HEK293T (cell line): ENCODE results near the gene ABCB1.

Experiments
- CTCF ChIA-PET: fragments of 350-600 bp; formaldehyde crosslinking; extraction: SDS; loops from one replicate; lab custom pipeline; 2021; ENCODE audit warnings: antibody characterized with exemption, inconsistent platforms; lab: Yijun Ruan, JAX
- POLR2A ChIA-PET: fragments of 350-600 bp; formaldehyde crosslinking; extraction: SDS; loops from one replicate; lab custom pipeline; 2020; ENCODE audit warnings: antibody characterized with exemption, inconsistent platforms; lab: Yijun Ruan, JAX
- DNase-seq: peaks from one replicate; pipeline ENCODE4 v3.0.0; 2012; ENCODE audit warnings: mixed read lengths; ENCODE audit errors: extremely low spot score
- ARNT ChIP-seq: fragments of 450-650 bp; IDR thresholded peaks from 2 replicates; pipeline ENCODE4 v1.6.1; 2017; ENCODE audit warnings: mild to moderate bottlenecking
- BHLHE40 ChIP-seq: fragments of 450-650 bp; IDR thresholded peaks from 2 replicates; pipeline ENCODE4 v1.6.1; 2016; ENCODE audit warnings: mild to moderate bottlenecking, moderate library complexity, borderline replicate concordance
- CTBP1 ChIP-seq: fragments of 450-650 bp; IDR thresholded peaks from 2 replicates; pipeline ENCODE4 v1.6.1; 2016; ENCODE audit warnings: borderline replicate concordance
- ELF4 ChIP-seq: fragments of 450-650 bp; IDR thresholded peaks from 2 replicates; pipeline ENCODE4 v1.6.1; 2017; ENCODE audit warnings: antibody characterized with exemption
- FOXA1 ChIP-seq: fragments of 450-650 bp; IDR thresholded peaks from 2 replicates; pipeline ENCODE4 v1.6.1; 2016; ENCODE audit warnings: mild to moderate bottlenecking
- FOXK2 ChIP-seq: fragments of 450-650 bp; IDR thresholded peaks from 2 replicates; pipeline ENCODE4 v1.6.1; 2016; ENCODE audit warnings: mild to moderate bottlenecking
- FOXM1 ChIP-seq: fragments of 450-650 bp; IDR thresholded peaks from 2 replicates; pipeline ENCODE4 v1.6.1; 2017; ENCODE audit warnings: mild to moderate bottlenecking, borderline replicate concordance
- HDGF ChIP-seq: fragments of 450-650 bp; IDR thresholded peaks from 2 replicates; pipeline ENCODE4 v1.6.1; 2017; ENCODE audit warnings: antibody characterized with exemption, borderline replicate concordance
- L3MBTL2 ChIP-seq: fragments of 450-650 bp; conservative IDR thresholded peaks from 2 replicates; pipeline ENCODE4 v1.6.1; 2016; ENCODE audit warnings: mild to moderate bottlenecking
- LEF1 ChIP-seq: fragments of 450-650 bp; IDR thresholded peaks from 2 replicates; pipeline ENCODE4 v1.6.1; 2017; ENCODE audit warnings: mild to moderate bottlenecking, borderline replicate concordance
- NFRKB ChIP-seq: fragments of 450-650 bp; IDR thresholded peaks from 2 replicates; pipeline ENCODE4 v1.6.1; 2016; ENCODE audit warnings: mild to moderate bottlenecking, moderate library complexity
- SP1 ChIP-seq: fragments of 450-650 bp; IDR thresholded peaks from 2 replicates; pipeline ENCODE4 v1.6.1; 2017
- SUZ12 ChIP-seq: fragments of 450-650 bp; IDR thresholded peaks from 2 replicates; pipeline ENCODE4 v1.6.1; 2016; ENCODE audit warnings: mild to moderate bottlenecking
- TARDBP ChIP-seq: fragments of 450-650 bp; IDR thresholded peaks from 2 replicates; pipeline ENCODE4 v1.6.1; 2016
- ZNF384 ChIP-seq: fragments of 450-650 bp; IDR thresholded peaks from 2 replicates; pipeline ENCODE4 v1.6.1; 2016
- TF ChIP-seq, protein P1 (sequence below): fragments of 450-650 bp; IDR thresholded peaks from 2 replicates; pipeline ENCODE4 v1.6.1; 2016

ABCB1 gene

DNA sequence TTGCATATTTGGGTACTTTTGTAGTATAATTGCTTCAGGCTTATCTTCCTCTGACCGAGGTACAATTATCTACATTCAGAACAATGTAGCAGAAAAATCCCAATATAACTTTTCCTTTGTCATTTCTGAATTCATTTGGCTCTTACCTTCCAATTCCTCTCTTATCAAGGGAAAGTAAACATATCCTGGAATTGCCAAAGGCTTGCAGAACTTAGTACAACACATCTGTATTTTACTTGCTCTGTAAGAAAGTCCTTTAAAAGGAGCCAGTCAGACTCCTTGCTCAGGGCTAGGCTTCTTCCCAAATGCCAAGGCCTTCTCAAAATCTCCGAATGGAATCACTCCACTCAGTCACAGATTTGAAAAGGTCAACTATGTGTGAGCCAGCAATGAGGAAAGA, 81.9 kb downstream of the ABCB1 start:
- DNase-seq = no peak
- ChIA-PET CTCF (no interaction called here), POLR2A (no interaction called here)
- TF ChIP-seq SUZ12 (no peak), ELF4 (no peak)

DNA sequence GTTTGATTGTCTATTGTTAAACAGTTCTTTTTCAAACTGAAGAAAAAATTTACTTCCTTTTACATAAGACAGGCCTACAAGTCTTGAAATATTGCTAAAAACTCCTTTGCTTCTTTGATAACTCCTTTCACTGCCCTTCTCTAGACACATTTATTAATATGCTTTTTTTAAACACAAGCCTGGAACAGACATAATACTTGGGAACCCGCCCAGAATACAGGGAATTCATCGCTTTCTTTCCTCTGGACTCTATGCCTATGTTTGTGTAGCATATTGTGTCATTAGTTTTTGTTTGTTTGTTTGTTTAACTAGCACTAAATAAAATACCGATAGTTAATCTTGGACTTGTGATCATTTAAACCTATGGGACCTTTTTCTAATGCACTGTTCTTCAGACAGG, 82.8 kb downstream of the ABCB1 start:
- POLR2A ChIA-PET = no interaction called here
- DNase-seq = no peak
- CTCF ChIA-PET = no interaction called here
- TF ChIP-seq NFRKB = no peak
- TF ChIP-seq, protein P1, sequence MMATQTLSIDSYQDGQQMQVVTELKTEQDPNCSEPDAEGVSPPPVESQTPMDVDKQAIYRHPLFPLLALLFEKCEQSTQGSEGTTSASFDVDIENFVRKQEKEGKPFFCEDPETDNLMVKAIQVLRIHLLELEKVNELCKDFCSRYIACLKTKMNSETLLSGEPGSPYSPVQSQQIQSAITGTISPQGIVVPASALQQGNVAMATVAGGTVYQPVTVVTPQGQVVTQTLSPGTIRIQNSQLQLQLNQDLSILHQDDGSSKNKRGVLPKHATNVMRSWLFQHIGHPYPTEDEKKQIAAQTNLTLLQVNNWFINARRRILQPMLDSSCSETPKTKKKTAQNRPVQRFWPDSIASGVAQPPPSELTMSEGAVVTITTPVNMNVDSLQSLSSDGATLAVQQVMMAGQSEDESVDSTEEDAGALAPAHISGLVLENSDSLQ = no peak
- TF ChIP-seq BHLHE40 = no peak
- TF ChIP-seq TARDBP = no peak
- no peak for TF ChIP-seq CTBP1
- TF ChIP-seq HDGF = no peak
- no peak for TF ChIP-seq SUZ12
- TF ChIP-seq SP1 = no peak
- no peak for TF ChIP-seq ARNT
- no peak for TF ChIP-seq L3MBTL2
- TF ChIP-seq FOXK2 = no peak
- no peak for TF ChIP-seq ELF4
- no peak for TF ChIP-seq FOXA1
- TF ChIP-seq ZNF384 = no peak
- TF ChIP-seq FOXM1 = no peak
- no peak for TF ChIP-seq LEF1

DNA sequence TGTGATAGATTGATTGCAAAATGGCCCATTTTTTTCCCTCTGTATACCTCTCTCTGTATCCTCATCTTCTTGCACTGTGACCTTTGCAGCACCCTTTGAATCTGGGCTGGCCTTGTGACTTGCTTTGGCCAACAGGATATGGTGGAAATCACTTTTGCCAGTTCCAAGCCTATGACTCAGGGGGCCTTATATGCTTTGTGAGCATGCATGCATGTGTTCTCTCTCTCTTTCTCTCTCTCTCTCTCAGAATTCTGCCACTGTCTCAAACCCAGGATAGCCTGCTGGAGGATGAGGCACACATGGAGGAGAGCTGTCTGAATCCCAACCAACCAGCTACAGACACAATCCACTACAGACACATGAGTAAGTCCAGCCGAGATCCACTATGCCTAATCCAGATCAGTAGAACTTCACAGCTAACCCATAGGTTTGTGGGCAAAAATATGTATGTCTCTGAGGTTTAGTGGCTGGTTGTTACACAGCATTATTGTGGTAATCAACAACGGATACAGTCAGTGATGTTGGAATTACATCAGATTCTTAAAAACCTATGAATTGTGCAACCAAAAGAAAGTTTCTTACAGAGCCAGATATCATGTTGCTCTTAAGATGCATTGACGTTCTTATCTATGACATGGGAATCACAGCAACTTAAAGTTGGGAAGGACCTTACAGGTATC, 83.4 kb downstream of the ABCB1 start:
- ChIA-PET POLR2A (no interaction called here), CTCF (no interaction called here)
- DNase-seq = no peak
- TF ChIP-seq FOXA1 = no peak
- no peak for TF ChIP-seq FOXK2
- no peak for TF ChIP-seq CTBP1
- TF ChIP-seq, protein P1 = no peak
- no peak for TF ChIP-seq ARNT
- no peak for TF ChIP-seq ELF4
- no peak for TF ChIP-seq SUZ12
- TF ChIP-seq HDGF = no peak
- no peak for TF ChIP-seq L3MBTL2
- no peak for TF ChIP-seq BHLHE40
- no peak for TF ChIP-seq TARDBP
- no peak for TF ChIP-seq ZNF384
- no peak for TF ChIP-seq LEF1
- TF ChIP-seq FOXM1 = no peak

DNA sequence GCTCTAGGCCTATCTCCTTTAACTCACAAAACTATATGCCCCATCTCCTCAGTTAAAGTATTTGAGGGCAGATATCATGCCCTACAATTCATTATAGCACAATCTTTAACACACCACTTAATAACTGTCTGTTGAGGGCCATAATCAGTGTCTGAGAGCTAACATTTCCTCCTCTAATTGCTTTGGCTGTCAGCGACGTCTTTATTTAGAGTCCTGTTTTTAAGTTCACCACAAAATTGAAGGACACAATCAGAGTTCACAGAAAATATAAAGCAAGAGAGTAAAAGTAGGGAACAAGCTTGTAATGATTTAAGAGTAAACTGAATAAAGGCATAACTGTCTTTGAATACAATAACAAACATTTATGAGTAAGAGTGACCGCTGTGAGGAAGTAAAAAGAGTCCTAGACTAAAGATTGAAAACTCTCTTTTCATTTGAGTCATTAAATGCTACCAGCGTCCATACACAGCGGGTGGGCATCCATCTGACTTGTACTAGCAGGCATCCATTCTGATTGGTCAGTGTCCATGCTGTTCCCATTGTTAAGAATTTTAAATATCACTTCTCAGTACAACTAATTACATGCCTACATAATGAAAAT, 86.8 kb downstream of the ABCB1 start:
- DNase-seq = no peak
- TF ChIP-seq, protein P1 = peak; percentile 81
- TF ChIP-seq TARDBP (no peak), FOXA1 (no peak), HDGF (no peak)
- ChIA-PET POLR2A (no interaction called here), CTCF (no interaction called here)

DNA sequence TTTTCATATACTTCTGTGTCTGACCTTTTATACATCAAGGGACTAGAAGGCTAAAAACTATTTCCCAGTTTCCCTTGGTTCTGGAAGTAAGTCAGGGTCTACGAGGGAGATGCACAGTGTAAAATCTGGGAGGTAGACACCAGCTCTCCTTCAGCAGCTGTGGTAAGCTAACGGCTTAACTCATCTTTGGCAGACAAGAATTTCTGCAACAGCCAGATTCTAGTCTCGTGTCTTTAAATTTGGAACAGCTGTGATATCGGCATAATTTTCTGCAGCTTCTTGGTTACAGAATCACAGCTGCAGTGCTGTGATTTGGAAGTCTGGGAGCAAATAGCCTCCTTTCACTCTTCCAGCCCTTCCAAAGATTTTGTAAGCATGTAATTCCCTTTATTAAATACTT, 87.8 kb downstream of the ABCB1 start:
- CTCF ChIA-PET = no interaction called here
- TF ChIP-seq, protein P1 = no peak
- POLR2A ChIA-PET = no interaction called here
- DNase-seq = no peak

DNA sequence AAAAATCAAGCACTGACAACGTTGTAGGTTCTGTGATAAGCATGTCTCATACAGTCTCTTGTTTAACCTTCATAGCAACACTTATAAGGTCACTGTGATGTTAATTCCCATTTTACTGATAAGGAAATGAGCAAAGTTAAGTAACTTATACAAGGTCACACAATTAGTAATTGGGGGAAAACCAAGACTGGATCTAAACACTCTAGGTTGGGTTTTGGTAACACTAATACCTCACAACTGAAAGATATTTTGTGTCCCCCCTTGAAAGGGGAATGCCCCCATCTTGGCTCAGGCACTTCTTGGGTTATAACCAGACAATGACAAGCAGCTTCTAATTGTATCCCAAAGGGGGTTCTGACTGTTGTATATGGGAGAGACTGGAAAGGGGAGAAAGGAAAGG, 89.2 kb downstream of the ABCB1 start:
- DNase-seq = no peak
- POLR2A ChIA-PET = no interaction called here
- TF ChIP-seq NFRKB (no peak), ARNT (no peak), CTBP1 (no peak), LEF1 (no peak), SP1 (no peak), FOXM1 (no peak), FOXA1 (no peak), HDGF (no peak), ZNF384 (no peak), FOXK2 (no peak), TARDBP (no peak), BHLHE40 (no peak), ELF4 (no peak), SUZ12 (no peak), L3MBTL2 (no peak)
- TF ChIP-seq, protein P1 = no peak
- CTCF ChIA-PET = no interaction called here
